Neural progenitor cell (in vitro differentiated cells): ENCODE data around the gene ASAP2.

Experiments
- CTCF ChIP-seq: fragments of 200-600 bp; sonication (generic); IDR thresholded peaks from 2 replicates; pipeline ENCODE4 v1.5.1; 2017; ENCODE audit warnings: antibody characterized with exemption, mild to moderate bottlenecking
- EZH2 ChIP-seq: fragments of 200-600 bp; sonication (generic); IDR thresholded peaks from 2 replicates; pipeline ENCODE4 v1.6.1; 2017; ENCODE audit warnings: antibody characterized with exemption, mild to moderate bottlenecking, moderate library complexity

DNA sequence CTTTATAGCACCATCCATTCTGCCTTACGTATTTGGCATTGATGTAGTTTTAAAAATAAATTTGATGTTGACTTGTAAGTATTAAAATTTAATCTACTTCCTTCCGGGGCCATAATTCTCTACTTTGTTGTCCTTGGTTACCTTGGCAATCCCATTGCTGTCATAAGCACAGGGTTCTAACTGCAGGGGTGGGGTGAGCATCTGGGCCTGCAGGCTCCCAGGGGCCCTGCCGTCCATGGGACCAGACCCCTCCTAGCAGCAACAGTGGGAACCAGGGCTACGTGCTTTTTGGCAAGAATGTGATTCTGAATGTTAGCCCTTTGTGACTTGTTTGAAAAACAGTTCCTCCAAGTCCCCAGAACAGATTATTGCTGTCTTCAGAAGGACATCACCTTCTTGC, 4.9 kb downstream of the ASAP2 start:
- TF ChIP-seq CTCF (no peak), EZH2 (no peak)
